GM13977 (cell line): ENCODE results near the gene ZHX3.

ENCODE experiments used
- DNase-seq: peaks from one replicate; pipeline ENCODE4 v3.0.0; 2012; ENCODE audit warnings: low spot score
- CTCF ChIP-seq: IDR thresholded peaks from 2 replicates; pipeline ENCODE4 v1.5.1; 2012; ENCODE audit warnings: mild to moderate bottlenecking, control low read depth; ENCODE audit not compliant: insufficient read depth; ENCODE audit errors: extremely low read depth, missing control alignments
- in situ Hi-C: fragments of 300-500 bp; cut with MboI; formaldehyde crosslinking; loops from one replicate; pipeline ENCODE4 v1.12.0; 2022; ENCODE audit warnings: low sequenced_read_pairs, low pct_unique_long_range_greater_than_20kb, mixed read lengths, inconsistent platforms; ENCODE audit not compliant: unreplicated experiment

ZHX3 gene

DNA sequence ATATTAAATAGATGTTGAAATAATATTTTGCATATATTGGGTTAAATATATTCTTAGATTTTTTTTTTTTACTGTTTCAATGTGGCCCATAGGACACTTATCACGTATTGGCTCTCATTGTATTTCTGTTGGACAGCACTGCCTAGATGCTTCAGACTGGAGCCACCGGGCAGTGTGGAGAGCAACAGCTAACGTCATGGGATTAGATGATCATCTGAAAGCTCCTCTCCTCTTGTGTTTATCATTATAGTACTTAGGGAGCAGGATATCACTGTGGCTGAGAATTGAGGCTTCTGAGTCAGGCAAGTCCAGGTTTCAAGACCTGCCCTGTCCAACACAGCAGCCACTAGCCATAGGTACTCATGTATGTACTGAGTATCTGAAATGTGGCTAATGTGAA is 87.4 kb downstream of the ZHX3 start:
- TF ChIP-seq CTCF: no peak
- in situ Hi-C loops: no loop called here

GRCh38 chr20:41229259-41229658 is 88.3 kb downstream of the ZHX3 start:
- in situ Hi-C loops: no loop called here
- no peak for TF ChIP-seq CTCF
- DNase-seq: no peak

More for the DNA sequence above, 87.4 kb downstream of the ZHX3 start:
- no peak for DNase-seq

DNA sequence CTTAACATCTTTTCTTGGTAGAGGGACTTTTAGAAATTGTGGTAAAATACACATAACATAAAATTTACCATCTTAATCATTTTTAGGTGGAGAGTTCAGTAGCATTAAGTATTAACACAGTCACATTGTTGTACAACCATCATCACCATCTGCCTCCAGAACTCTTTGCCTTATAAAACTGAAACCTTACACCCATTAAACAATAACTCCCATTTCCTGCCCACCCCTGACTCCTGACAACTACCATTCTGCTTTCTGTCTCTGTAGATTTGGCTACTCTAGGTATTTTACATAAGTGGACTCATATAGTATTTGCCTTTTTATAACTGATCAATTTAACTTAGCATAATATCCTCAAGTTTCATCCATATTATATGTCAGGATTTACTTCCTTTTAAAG is 88.7 kb downstream of the ZHX3 start:
- no peak for TF ChIP-seq CTCF
- in situ Hi-C loops: no loop called here
- DNase-seq: no peak

DNA sequence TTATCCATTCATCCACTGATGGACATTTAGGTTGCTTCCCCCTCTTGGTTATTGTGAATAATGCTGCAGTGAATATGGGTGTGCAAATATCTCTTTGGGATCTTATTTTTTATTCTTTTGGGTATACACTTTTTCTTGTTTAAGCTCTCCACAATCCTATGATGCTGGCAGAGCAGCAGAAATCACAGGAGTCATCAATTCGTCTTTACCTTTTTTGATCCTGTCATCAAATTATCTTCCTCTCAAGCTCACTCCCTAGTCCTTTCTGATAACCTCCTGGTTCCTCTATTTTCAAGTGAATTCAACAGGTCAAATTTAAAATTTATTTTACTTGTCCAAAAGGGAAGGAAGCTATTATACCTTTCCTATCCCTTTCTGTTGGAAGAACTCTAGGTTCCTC is 91.1 kb downstream of the ZHX3 start:
- in situ Hi-C loops: no loop called here
- TF ChIP-seq CTCF: no peak
- DNase-seq: no peak

GRCh38 chr20:41225091-41225490 is 92.4 kb downstream of the ZHX3 start:
- in situ Hi-C loops: no loop called here
- TF ChIP-seq CTCF: no peak
- DNase-seq: no peak

- in situ Hi-C loops: no loop called here
- TF ChIP-seq CTCF: no peak
- no peak for DNase-seq
These were observed 93.2 kb downstream of the ZHX3 start for GRCh38 chr20:41224281-41224680.

- no peak for TF ChIP-seq CTCF
- no peak for DNase-seq
- in situ Hi-C loops: no loop called here
These were observed 94.4 kb downstream of the ZHX3 start for GRCh38 chr20:41223112-41223511.
